PC-9 (cell line): ENCODE data around the gene SP1. TPM values are rescaled to one million over a fixed set of nuclear protein-coding genes. Genes with fewer than 3 reads are reported as not detected.

Experiments
- BruUV-seq: library from RNA; stranded (reverse); fragments of 400-500 nt; replicated peaks from 2 replicates; lab custom pipeline; 2021; lab: Mats Ljungman, UMichigan
- CTCF ChIA-PET: fragments of 300-600 bp; sonication (Branson Sonifier 250); formaldehyde crosslinking; loops from one replicate; lab custom pipeline; 2022; ENCODE audit warnings: antibody characterized with exemption; lab: Charles Lee
- POLR2A ChIA-PET: fragments of 300-600 bp; sonication (Branson Sonifier 250); formaldehyde crosslinking; loops from one replicate; lab custom pipeline; 2022; ENCODE audit warnings: antibody characterized with exemption; ENCODE audit not compliant: unreplicated experiment; lab: Charles Lee
- DNase-seq, 2 experiments: peaks; one replicate each; pipeline versions ENCODE4 v3.0.0 to v3.0.0-alpha.2; 2015 to 2022; ENCODE audit warnings: mixed read lengths in 1 of 2
- H2AFZ ChIP-seq: fragments of 200-600 bp; sonication (generic); 2 replicates; pipeline ENCODE4 v1.8.1; 2017; ENCODE audit warnings: antibody characterized with exemption
- H3F3A ChIP-seq: fragments of 200-600 bp; sonication (generic); 2 replicates; pipeline ENCODE4 v1.8.1; 2017; ENCODE audit warnings: antibody characterized with exemption, mild to moderate bottlenecking, low read depth; ENCODE audit not compliant: insufficient read depth
- H3K27ac ChIP-seq: fragments of 200-600 bp; sonication (generic); 2 replicates; pipeline ENCODE4 v1.6.1; 2016; ENCODE audit warnings: mixed run types
- H3K27me3 ChIP-seq: fragments of 200-600 bp; sonication (generic); 2 replicates; pipeline ENCODE4 v1.6.1; 2016; ENCODE audit warnings: low read depth, mixed run types; ENCODE audit not compliant: insufficient read depth
- H3K36me3 ChIP-seq: fragments of 200-600 bp; sonication (generic); 2 replicates; pipeline ENCODE4 v1.6.1; 2016; ENCODE audit warnings: low read depth, mixed run types
- H3K4me1 ChIP-seq: fragments of 200-600 bp; sonication (generic); replicated peaks from 2 replicates; pipeline ENCODE4 v1.6.1; 2016; ENCODE audit warnings: mixed run types; ENCODE audit not compliant: insufficient read depth
- H3K4me2 ChIP-seq: fragments of 200-600 bp; sonication (generic); 2 replicates; pipeline ENCODE4 v1.6.1; 2017; ENCODE audit warnings: mixed run types
- H3K4me3 ChIP-seq: fragments of 200-600 bp; sonication (generic); 2 replicates; pipeline ENCODE4 v1.6.1; 2016; ENCODE audit warnings: mixed run types
- H3K79me2 ChIP-seq: fragments of 200-600 bp; sonication (generic); 2 replicates; pipeline ENCODE4 v1.6.1; 2017; ENCODE audit warnings: low read depth, mixed run types
- H3K9me2 ChIP-seq: fragments of 200-600 bp; sonication (generic); 2 replicates; pipeline ENCODE4 v1.8.1; 2017; ENCODE audit warnings: mild to moderate bottlenecking; ENCODE audit not compliant: insufficient read depth
- H3K9me3 ChIP-seq: fragments of 200-600 bp; sonication (generic); 2 replicates; pipeline ENCODE4 v1.8.1; 2016; ENCODE audit warnings: low read depth; ENCODE audit not compliant: insufficient read depth
- H4K20me1 ChIP-seq: fragments of 200-600 bp; sonication (generic); 2 replicates; pipeline ENCODE4 v1.8.1; 2017; ENCODE audit not compliant: insufficient read depth
- EZH2 ChIP-seq: fragments of 200-600 bp; sonication (generic); IDR thresholded peaks from 2 replicates; pipeline ENCODE4 v1.8.0; 2017; ENCODE audit warnings: antibody characterized with exemption, low read depth
- intact Hi-C: fragments of 100-400 bp; cut with micrococcal nuclease; formaldehyde crosslinking; loops from one replicate; pipeline ENCODE4 v1.10.0; 2022; ENCODE audit not compliant: unreplicated experiment
- total RNA-seq: library from RNA; stranded (reverse); gene quantifications from 2 replicates; pipeline ENCODE4 v1.2.3, GENCODE V29; 2021
- TF ChIP-seq, protein P1 (sequence below): fragments of 200-600 bp; sonication (generic); conservative IDR thresholded peaks from 2 replicates; pipeline ENCODE4 v1.6.1; 2017; ENCODE audit warnings: mixed run types, antibody characterized with exemption, mild to moderate bottlenecking, moderate library complexity

SP1 gene
- total RNA-seq, 1 experiment from 2014 or later: 118 TPM

DNA sequence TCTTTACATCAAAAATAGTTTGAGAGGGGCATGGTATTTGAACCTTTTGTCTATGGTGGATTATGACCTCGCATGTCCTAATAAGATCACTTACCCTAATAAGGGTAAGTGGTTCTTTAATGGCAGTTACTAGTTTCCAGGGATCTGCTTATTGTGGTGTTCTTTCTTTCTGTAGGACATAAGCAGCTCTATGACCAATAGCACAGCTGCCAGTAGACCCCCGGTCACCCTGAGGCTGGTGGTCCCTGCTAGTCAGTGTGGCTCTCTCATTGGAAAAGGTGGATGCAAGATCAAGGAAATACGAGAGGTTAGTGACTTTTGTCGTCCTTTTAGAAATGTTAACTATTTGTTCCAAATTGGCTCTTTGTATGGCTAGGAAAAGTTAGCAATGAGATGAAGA lies 79.1 kb downstream of the SP1 start:
- no peaks in the 10 kb centered on the region for H3K9me2 ChIP-seq
- intact Hi-C loops: no loop called here
- H3K36me3 ChIP-seq: peaks cover 95% of the 10 kb centered on the region
- H3K4me2 ChIP-seq: no peak overlapping the region
- POLR2A ChIA-PET: interaction anchor here (0.7 kb wide), 1 partner anchor 38 kb away, joined by 16 read pairs; no protein-coding TSS in a partner anchor
- CTCF ChIA-PET: no interaction called here
- H3K4me1 ChIP-seq: peaks cover 3% of the 10 kb centered on the region; the same call in 1 of the 2 replicates
- no peaks in the 10 kb centered on the region for H3K9me3 ChIP-seq
- H4K20me1 ChIP-seq: peaks cover 99% of the 10 kb centered on the region
- no TSS peak for BruUV-seq
- DNase-seq: no peak
- H3K27ac ChIP-seq: no peak overlapping the region
- peaks cover 94% of the 10 kb centered on the region for H3K79me2 ChIP-seq
- H3K27me3 ChIP-seq: no peaks in the 10 kb centered on the region
- no peak for TF ChIP-seq EZH2
- TF ChIP-seq, protein P1, sequence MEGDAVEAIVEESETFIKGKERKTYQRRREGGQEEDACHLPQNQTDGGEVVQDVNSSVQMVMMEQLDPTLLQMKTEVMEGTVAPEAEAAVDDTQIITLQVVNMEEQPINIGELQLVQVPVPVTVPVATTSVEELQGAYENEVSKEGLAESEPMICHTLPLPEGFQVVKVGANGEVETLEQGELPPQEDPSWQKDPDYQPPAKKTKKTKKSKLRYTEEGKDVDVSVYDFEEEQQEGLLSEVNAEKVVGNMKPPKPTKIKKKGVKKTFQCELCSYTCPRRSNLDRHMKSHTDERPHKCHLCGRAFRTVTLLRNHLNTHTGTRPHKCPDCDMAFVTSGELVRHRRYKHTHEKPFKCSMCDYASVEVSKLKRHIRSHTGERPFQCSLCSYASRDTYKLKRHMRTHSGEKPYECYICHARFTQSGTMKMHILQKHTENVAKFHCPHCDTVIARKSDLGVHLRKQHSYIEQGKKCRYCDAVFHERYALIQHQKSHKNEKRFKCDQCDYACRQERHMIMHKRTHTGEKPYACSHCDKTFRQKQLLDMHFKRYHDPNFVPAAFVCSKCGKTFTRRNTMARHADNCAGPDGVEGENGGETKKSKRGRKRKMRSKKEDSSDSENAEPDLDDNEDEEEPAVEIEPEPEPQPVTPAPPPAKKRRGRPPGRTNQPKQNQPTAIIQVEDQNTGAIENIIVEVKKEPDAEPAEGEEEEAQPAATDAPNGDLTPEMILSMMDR: no peak
- no peak overlapping the region for H2AFZ ChIP-seq
- H3K4me3 ChIP-seq: no peak overlapping the region
- H3F3A ChIP-seq: peaks cover 86% of the 10 kb centered on the region

DNA sequence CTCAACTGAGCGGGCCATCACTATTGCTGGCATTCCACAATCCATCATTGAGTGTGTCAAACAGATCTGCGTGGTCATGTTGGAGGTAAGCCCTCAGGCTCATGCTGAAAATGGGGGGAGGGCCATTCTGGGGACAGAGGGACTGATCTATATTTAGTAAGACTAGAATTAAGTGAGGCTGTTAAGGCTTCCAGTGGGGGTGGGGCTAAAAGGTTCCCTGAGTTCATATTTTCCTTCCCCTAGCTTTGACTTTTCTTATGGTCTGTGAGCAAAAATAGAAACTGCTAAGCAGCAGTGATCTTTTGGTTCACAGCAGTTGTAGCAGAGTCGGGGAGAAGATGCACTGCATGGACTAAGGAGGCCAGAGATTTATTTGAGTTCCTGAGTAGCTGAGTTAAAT lies 81.1 kb downstream of the SP1 start:
- Histone ChIP-seq H2AFZ (no peak overlapping the region), H3K4me2 (no peak overlapping the region), H3K27ac (no peak overlapping the region), H3K9me2 (no peaks in the 10 kb centered on the region), H3K4me3 (no peak overlapping the region), H3K9me3 (no peaks in the 10 kb centered on the region), H3K4me1 (no peaks in the 10 kb centered on the region), H3K36me3 (peaks cover 87% of the 10 kb centered on the region), H3K27me3 (no peaks in the 10 kb centered on the region), H4K20me1 (peaks cover 97% of the 10 kb centered on the region), H3K79me2 (peaks cover 79% of the 10 kb centered on the region), H3F3A (peaks cover 81% of the 10 kb centered on the region)
- intact Hi-C loops: no loop called here
- POLR2A ChIA-PET: no interaction called here
- no peak for DNase-seq
- TF ChIP-seq, protein P1: no peak
- TF ChIP-seq EZH2: no peak
- BruUV-seq: no TSS peak
- CTCF ChIA-PET: no interaction called here

DNA sequence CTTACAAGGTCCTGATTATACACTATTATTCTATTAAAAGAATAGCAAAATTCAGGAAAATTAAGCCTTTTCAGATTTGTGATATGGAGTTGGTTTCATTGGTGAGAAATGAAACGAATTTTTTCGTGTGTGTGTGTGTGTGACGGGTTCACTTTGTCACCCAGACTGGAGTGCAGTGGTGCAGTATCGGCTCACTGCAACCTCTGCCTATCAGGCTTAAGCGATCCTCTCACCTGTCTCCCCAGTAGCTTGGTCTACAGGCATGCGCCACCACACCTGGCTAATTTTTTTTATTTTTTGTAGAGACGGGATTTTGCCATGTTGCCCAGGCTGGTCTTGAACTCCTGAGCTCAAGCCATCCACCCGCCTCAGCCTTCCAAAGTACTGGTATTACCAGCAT lies 81.6 kb downstream of the SP1 start:
- no peaks in the 10 kb centered on the region for H3K9me2 ChIP-seq
- H4K20me1 ChIP-seq: peaks cover 97% of the 10 kb centered on the region
- H3K36me3 ChIP-seq: peaks cover 87% of the 10 kb centered on the region
- no peaks in the 10 kb centered on the region for H3K9me3 ChIP-seq
- BruUV-seq: no TSS peak
- peaks cover 81% of the 10 kb centered on the region for H3F3A ChIP-seq
- no peak overlapping the region for H3K4me3 ChIP-seq
- H3K4me2 ChIP-seq: no peak overlapping the region
- ChIA-PET POLR2A (no interaction called here), CTCF (no interaction called here)
- no peak overlapping the region for H2AFZ ChIP-seq
- no peak overlapping the region for H3K27ac ChIP-seq
- intact Hi-C loops: no loop called here
- H3K27me3 ChIP-seq: no peaks in the 10 kb centered on the region
- no peak for TF ChIP-seq EZH2
- TF ChIP-seq, protein P1: no peak
- no peaks in the 10 kb centered on the region for H3K4me1 ChIP-seq
- peaks cover 78% of the 10 kb centered on the region for H3K79me2 ChIP-seq
- DNase-seq: no peak
